RWPE2 (cell line): Measurements from ENCODE around the gene TCF7.

ENCODE experiments used
- ATAC-seq: fragments of 200-7000 bp; cut with Tn5 transposase; 3 replicates; pipeline ENCODE4 v1.9.1; 2021; ENCODE audit warnings: low read depth
- DNase-seq: peaks from one replicate; pipeline ENCODE4 v3.0.0-alpha.2; 2020; ENCODE audit warnings: low spot score
- H3K27ac ChIP-seq: fragments of 450-650 bp; 2 replicates; pipeline ENCODE4 v1.5.1; 2017; ENCODE audit warnings: mild to moderate bottlenecking; ENCODE audit not compliant: poor library complexity, severe bottlenecking
- H3K27me3 ChIP-seq: fragments of 250-450 bp; sonication (Bioruptor Pico); 2 replicates; pipeline ENCODE4 v1.5.1; 2021; ENCODE audit warnings: mild to moderate bottlenecking, moderate library complexity; ENCODE audit not compliant: insufficient read depth, poor library complexity, severe bottlenecking
- H3K36me3 ChIP-seq: fragments of 250-450 bp; sonication (Bioruptor Pico); 2 replicates; pipeline ENCODE4 v1.5.1; 2020; ENCODE audit warnings: low read depth, mild to moderate bottlenecking, moderate library complexity
- H3K4me1 ChIP-seq: fragments of 250-450 bp; sonication (Bioruptor Pico); 2 replicates; pipeline ENCODE4 v1.5.1; 2021; ENCODE audit warnings: mild to moderate bottlenecking, moderate library complexity; ENCODE audit not compliant: insufficient read depth, poor library complexity, severe bottlenecking
- H3K4me3 ChIP-seq: fragments of 250-450 bp; sonication (Bioruptor Pico); 2 replicates; pipeline ENCODE4 v1.5.1; 2021; ENCODE audit warnings: mild to moderate bottlenecking, moderate library complexity; ENCODE audit not compliant: severe bottlenecking
- H3K9me3 ChIP-seq: fragments of 250-450 bp; sonication (Bioruptor Pico); 2 replicates; pipeline ENCODE4 v1.5.1; 2021; ENCODE audit warnings: mild to moderate bottlenecking, moderate library complexity; ENCODE audit not compliant: severe bottlenecking
- CTCF ChIP-seq: fragments of 450-650 bp; IDR thresholded peaks from one replicate; pipeline ENCODE4 v1.5.1; 2017; ENCODE audit warnings: mild to moderate bottlenecking, moderate library complexity; ENCODE audit not compliant: poor library complexity, severe bottlenecking

TCF7 gene

DNA sequence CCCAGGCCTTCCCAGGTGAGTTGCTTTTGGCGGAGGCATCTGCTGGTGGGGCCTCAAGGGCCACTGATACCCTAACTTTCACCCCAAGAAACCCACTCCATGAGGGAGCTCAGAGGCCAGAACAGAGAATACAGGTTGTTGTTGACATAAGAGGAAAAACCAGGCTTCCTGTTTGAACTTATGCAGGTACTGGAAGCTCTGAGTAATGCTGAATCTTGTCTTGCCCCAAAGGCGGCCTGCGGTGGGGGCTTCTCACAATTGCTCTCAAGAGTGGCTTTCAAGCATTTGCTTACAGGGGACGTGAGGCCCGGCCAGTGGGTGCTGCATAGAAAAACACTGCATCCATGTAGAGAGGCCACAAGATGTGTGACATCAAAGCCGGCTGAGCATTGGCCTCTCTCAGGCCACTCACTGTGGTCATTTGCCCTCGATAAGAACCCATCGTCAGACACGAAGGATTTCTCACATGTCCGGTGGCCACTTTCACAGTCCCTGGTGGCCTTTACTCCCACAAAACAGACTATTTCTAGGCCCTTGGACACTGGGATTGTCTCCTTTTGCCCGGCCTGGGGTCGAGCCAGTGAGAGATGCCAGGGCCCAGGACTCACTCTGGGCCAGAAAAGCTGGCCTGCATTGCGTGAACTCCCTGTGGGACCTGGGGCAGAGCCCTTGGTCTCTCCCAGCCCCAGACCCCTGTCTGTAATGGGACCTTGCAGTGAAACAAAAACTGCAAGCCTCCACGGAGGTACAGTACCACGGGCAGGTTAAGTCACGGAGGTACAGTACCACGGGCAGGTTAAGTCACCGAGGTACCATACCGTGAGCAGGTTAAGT lies 34.5 kb upstream of the TCF7 start:
- no peaks in the 10 kb centered on the region for H3K27me3 ChIP-seq
- no peak for DNase-seq
- H3K27ac ChIP-seq = no peak overlapping the region
- H3K9me3 ChIP-seq = no peaks in the 10 kb centered on the region
- no peaks in the 10 kb centered on the region for H3K4me1 ChIP-seq
- ATAC-seq = no peak
- no peaks in the 10 kb centered on the region for H3K36me3 ChIP-seq
- no peak overlapping the region for H3K4me3 ChIP-seq
- no peak for TF ChIP-seq CTCF

- no peak; the same call in 2 of the 3 replicates for ATAC-seq
- no peaks in the 10 kb centered on the region for H3K27me3 ChIP-seq
- no peaks in the 10 kb centered on the region for H3K4me1 ChIP-seq
- TF ChIP-seq CTCF = no peak
- no peak overlapping the region for H3K4me3 ChIP-seq
- H3K27ac ChIP-seq = no peak overlapping the region
- H3K36me3 ChIP-seq = no peaks in the 10 kb centered on the region
- DNase-seq = no peak
- no peaks in the 10 kb centered on the region for H3K9me3 ChIP-seq
These were observed 32.1 kb upstream of the TCF7 start for GRCh38 chr5:134082264-134082992.

DNA sequence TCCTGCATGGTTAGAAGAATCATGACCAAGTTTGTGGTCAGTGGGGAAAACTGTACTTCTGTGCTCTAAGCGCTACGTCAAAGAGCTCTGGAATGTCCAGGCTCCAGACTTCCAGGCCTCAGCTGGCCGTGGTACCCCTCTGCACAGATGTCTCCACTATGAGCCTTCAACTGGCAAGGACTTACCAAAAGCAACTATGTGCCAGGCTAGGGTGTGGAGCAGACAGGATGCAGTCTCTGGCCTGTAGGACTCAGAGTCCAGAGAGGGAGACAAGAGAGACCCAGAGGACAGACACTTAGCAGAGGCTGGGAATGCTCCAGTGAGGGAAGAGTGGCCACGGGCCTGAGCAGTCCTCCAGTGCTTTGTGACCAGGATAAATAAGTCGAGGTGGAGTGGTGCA lies 31.0 kb upstream of the TCF7 start:
- no peaks in the 10 kb centered on the region for H3K4me1 ChIP-seq
- H3K27me3 ChIP-seq = no peaks in the 10 kb centered on the region
- no peaks in the 10 kb centered on the region for H3K36me3 ChIP-seq
- H3K4me3 ChIP-seq = no peak overlapping the region
- DNase-seq = no peak
- H3K27ac ChIP-seq = no peak overlapping the region
- no peak for TF ChIP-seq CTCF
- ATAC-seq = peak; percentile 30; the same call in 2 of the 3 replicates
- H3K9me3 ChIP-seq = no peaks in the 10 kb centered on the region

DNA sequence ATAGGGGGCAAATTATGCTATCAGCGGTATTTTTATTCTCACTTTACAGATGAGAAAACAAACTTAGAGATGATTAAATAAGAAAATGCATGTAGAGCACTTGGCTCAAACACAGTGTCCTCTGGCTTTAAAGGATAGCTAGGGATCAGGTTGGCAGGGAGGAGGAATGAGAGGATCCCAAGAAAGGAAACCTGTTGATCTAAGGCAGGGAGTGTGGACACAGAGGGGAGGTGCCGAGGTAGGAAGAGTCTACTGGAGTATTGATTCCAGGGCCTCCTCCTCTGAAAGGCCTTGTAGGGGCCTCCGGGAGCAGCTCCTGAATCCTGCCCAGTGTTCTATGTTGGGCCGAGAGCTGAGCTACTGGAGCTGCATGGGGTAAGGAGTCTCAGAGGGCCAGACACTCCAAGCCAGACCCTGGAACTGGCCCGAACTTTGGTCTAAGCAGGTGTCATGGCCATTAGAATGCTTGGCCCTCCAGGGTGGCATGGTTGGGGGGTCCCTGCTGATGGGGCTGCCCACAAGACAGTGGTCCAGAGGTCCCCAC lies 30.4 kb upstream of the TCF7 start:
- Histone ChIP-seq H3K36me3 (no peaks in the 10 kb centered on the region), H3K27ac (no peak overlapping the region), H3K9me3 (no peaks in the 10 kb centered on the region), H3K27me3 (no peaks in the 10 kb centered on the region), H3K4me1 (no peaks in the 10 kb centered on the region), H3K4me3 (no peak overlapping the region)
- TF ChIP-seq CTCF = no peak
- DNase-seq (no peak), ATAC-seq (no peak)
